GF-D8 (cell line): Measurements from ENCODE around the gene NUP88.

Experiments used
- DNase-seq: peaks from one replicate; lab custom pipeline; 2025; lab: John Stamatoyannopoulos, UW

Gene NUP88

GRCh38 chr17:5355421-5356129 lies 63.9 kb downstream of the NUP88 start:
- DNase-seq, result no peak

GRCh38 chr17:5354886-5355415 lies 64.5 kb downstream of the NUP88 start:
- DNase-seq, result no peak

GRCh38 chr17:5354310-5354709 lies 65.2 kb downstream of the NUP88 start:
- DNase-seq, result no peak

GRCh38 chr17:5352681-5353289 lies 66.7 kb downstream of the NUP88 start:
- DNase-seq, result no peak

- no peak for DNase-seq
Observed at GRCh38 chr17:5344914-5345313, 74.5 kb downstream of the NUP88 start.
